ENCODE results near the gene ZCCHC14. TPM values are rescaled to one million over a fixed set of nuclear protein-coding genes. Genes with fewer than 3 reads are reported as not detected.

Gene ZCCHC14
- total and polyA plus RNA-seq, 10 of the 15 experiments (the other 5 are each of a cell fraction or from before 2014, with no cell fraction given) = 0.02 to 0.26 (median 0.05) TPM; not detected in 3

GRCh38 chr16:87463722-87464690 is 28.8 kb downstream of the ZCCHC14 start:
- Histone ChIP-seq H3K4me1 (ENCODE audit: control insufficient read depth, insufficient read depth, low read length) (peaks cover 7% of the 10 kb centered on the region), H3K4me2 (ENCODE audit: control insufficient read depth, insufficient read depth) (peak overlapping the region; percentile 57), H3K9me3 (replicated peaks; ENCODE audit: control insufficient read depth, insufficient read depth, low read length) (no peaks in the 10 kb centered on the region), H3K36me3 (ENCODE audit: control insufficient read depth in 2 of 2, insufficient read depth in 2 of 2, low read length in 1 of 2) (no peaks in the 10 kb centered on the region), H2AFZ (ENCODE audit: control insufficient read depth, low read depth, low read length) (no peak overlapping the region; the same call in 1 of the 2 replicates), H3K27ac (ENCODE audit: control insufficient read depth, insufficient read depth) (no peak overlapping the region), H3K9ac (ENCODE audit: control insufficient read depth, insufficient read depth, low read length) (no peak overlapping the region), H4K20me1 (ENCODE audit: control insufficient read depth, insufficient read depth) (no peaks in the 10 kb centered on the region), H3K4me3 (no peak overlapping the region), H3K27me3 (replicated peaks in 1 of 2; ENCODE audit: control insufficient read depth in 2 of 2, insufficient read depth in 2 of 2, low read length in 1 of 2) (no peaks in the 10 kb centered on the region), H3K79me2 (ENCODE audit: control insufficient read depth, insufficient read depth, low read length) (no peaks in the 10 kb centered on the region)
- ChIA-PET RAD21 (ENCODE audit: unreplicated experiment) (no interaction called here), CTCF (interaction anchor here (0.9 kb wide), 1 partner anchor 305 kb away, joined by 3 read pairs; no protein-coding TSS in a partner anchor), POLR2A (no interaction called here), SMC1A (ENCODE audit: uncharacterized antibody, unreplicated experiment) (interaction anchor here (0.6 kb wide), 1 partner anchor 1692 kb away, joined by 3 read pairs; no protein-coding TSS in a partner anchor)
- ATAC-seq = peak; percentile 63
- FAIRE-seq = no peak
- 42% methylated on average over 22 of the region's 22 CpGs for WGBS (ENCODE audit: insufficient coverage, insufficient replicate concordance, low lambda C conversion rate, missing lambda C conversion rate)
- no peak for DNase-seq (ENCODE audit: low read depth, low spot score)
- no TSS peak for BruUV-seq (replicated peaks)
- TF ChIP-seq CREB1 (IDR thresholded peaks at IDR 0.05; ENCODE audit: low read depth) = no peak
- peak; percentile 57 for TF ChIP-seq IKZF1 (conservative IDR thresholded peaks at IDR 0.05)
- TF ChIP-seq REST (IDR thresholded peaks at IDR 0.05; ENCODE audit: low read depth, low read length) = no peak
- TF ChIP-seq, protein P1, sequence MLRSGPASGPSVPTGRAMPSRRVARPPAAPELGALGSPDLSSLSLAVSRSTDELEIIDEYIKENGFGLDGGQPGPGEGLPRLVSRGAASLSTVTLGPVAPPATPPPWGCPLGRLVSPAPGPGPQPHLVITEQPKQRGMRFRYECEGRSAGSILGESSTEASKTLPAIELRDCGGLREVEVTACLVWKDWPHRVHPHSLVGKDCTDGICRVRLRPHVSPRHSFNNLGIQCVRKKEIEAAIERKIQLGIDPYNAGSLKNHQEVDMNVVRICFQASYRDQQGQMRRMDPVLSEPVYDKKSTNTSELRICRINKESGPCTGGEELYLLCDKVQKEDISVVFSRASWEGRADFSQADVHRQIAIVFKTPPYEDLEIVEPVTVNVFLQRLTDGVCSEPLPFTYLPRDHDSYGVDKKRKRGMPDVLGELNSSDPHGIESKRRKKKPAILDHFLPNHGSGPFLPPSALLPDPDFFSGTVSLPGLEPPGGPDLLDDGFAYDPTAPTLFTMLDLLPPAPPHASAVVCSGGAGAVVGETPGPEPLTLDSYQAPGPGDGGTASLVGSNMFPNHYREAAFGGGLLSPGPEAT (IDR thresholded peaks at IDR 0.05; ENCODE audit: low read depth) = 0 out of 2 replicates have a peak, but pooled peaks have one; percentile 22
- TF ChIP-seq HDAC2 (IDR thresholded peaks at IDR 0.05) = no peak
- TF ChIP-seq GATAD2B (conservative IDR thresholded peaks at IDR 0.05; ENCODE audit: low read depth) = no peak
- peak; percentile 77 for TF ChIP-seq SPI1 (IDR thresholded peaks at IDR 0.05; ENCODE audit: borderline replicate concordance, insufficient read depth, low read depth, low read length)
- TF ChIP-seq IKZF2 (IDR thresholded peaks at IDR 0.05) = peak; percentile 57 to 70
- TF ChIP-seq RUNX3 (IDR thresholded peaks at IDR 0.05; ENCODE audit: low read length) = peak; percentile 60
- peak; percentile 50; the same call in 1 of the 2 replicates for TF ChIP-seq EED (IDR thresholded peaks at IDR 0.05; ENCODE audit: low read depth)
- in situ Hi-C loops (cut with MboI) (no loop called here), intact Hi-C loops (cut with micrococcal nuclease; ENCODE audit: unreplicated experiment) (loop anchor here (5.0 kb wide), 1 partner anchor 173 kb away; no protein-coding TSS in a partner anchor)
